Endothelial cell of umbilical vein (primary cell): ENCODE results near the gene CCBE1.
A peak's percentile ranks its signal among the peaks of the same experiment; 100 is the strongest.

Experiments used
- CTCF ChIP-seq, 2 donors: IDR thresholded peaks; 1 replicate in 1 of 2; 2 replicates in 1 of 2; pipeline ENCODE4 v1.5.1; 2011; ENCODE audit warnings: low read length in 2 of 2, mild to moderate bottlenecking in 2 of 2, moderate library complexity in 2 of 2, control low read depth in 1 of 2, inconsistent platforms in 1 of 2, low read depth in 1 of 2; ENCODE audit not compliant: insufficient read depth in 1 of 2; ENCODE audit errors: extremely low read depth in 1 of 2
- EZH2 ChIP-seq: IDR thresholded peaks from 2 replicates; pipeline ENCODE4 v1.6.1; 2012; ENCODE audit warnings: borderline replicate concordance, low read depth, mild to moderate bottlenecking, moderate library complexity, low read length, inconsistent platforms; ENCODE audit not compliant: severe bottlenecking
- GATA2 ChIP-seq: IDR thresholded peaks from 2 replicates; pipeline ENCODE4 v1.7.0; 2011; ENCODE audit warnings: low read depth, mild to moderate bottlenecking, moderate library complexity, mixed read lengths, low read length; ENCODE audit not compliant: insufficient read length, insufficient read depth
- JUN ChIP-seq: IDR thresholded peaks from 2 replicates; pipeline ENCODE4 v1.6.1; 2011; ENCODE audit warnings: borderline replicate concordance, low read depth; ENCODE audit not compliant: insufficient read length, insufficient read depth
- MYC ChIP-seq: IDR thresholded peaks from one replicate; pipeline ENCODE4 v1.6.1; 2011; ENCODE audit warnings: mild to moderate bottlenecking, low read depth, low read length
- POLR2A ChIP-seq: IDR thresholded peaks from 2 replicates; pipeline ENCODE4 v1.6.1; 2012; ENCODE audit warnings: low read depth, mild to moderate bottlenecking, control low read depth, low read length
- POLR2AphosphoS5 ChIP-seq: IDR thresholded peaks from 2 replicates; pipeline ENCODE4 v1.6.1; 2012; ENCODE audit warnings: low read depth, mild to moderate bottlenecking, control low read depth, low read length, moderate library complexity; ENCODE audit not compliant: insufficient read depth
- TF ChIP-seq, protein P1 (sequence below): IDR thresholded peaks from 2 replicates; pipeline ENCODE4 v1.6.1; 2011; ENCODE audit not compliant: insufficient read depth, insufficient read length

DNA sequence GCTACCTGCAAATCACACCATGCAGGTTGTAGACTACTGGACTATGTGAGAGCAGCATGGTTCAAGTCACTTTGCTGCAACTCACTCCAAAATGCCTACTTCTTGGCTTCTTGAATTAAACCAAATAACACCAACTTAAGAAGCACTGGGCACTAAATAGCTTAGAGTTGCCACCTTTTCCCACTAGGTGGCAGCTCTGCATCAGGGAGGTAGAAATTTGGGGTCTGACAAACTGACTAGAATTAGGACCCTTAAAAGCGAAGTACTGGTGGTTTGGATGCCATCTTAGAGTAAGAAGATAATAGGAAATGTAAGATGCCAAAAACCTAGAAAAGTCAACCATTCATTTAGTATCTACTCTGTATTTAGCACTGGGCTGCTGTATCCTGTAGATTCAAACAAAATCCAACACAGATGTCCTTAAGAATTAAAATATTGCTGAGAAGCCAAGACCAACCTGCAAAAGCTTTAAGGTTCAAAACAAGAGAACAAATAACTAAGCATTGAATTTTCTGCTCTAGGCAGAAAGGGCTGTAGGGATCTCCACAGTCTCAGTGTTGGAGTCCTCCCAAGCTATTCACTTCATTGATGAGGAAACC is 65.5 kb downstream of the CCBE1 start:
- TF ChIP-seq CTCF (IDR thresholded peaks at IDR 0.05; ENCODE audit: extremely low read depth in 1 of 2, insufficient read depth in 1 of 2, low read depth in 1 of 2, low read length in 2 of 2) (peak; percentile 30 to 38), POLR2AphosphoS5 (no peak), EZH2 (no peak), POLR2A (no peak), GATA2 (no peak), MYC (no peak), JUN (no peak)
- TF ChIP-seq, protein P1, sequence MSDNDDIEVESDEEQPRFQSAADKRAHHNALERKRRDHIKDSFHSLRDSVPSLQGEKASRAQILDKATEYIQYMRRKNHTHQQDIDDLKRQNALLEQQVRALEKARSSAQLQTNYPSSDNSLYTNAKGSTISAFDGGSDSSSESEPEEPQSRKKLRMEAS, result no peak
